Duodenal mucosa (tissue), 2 donors: ENCODE data around the gene CHD8.
A peak's percentile ranks its signal among the peaks of the same experiment; 100 is the strongest.
"Not testable (repeated sequence)": the region's sequence is repeated elsewhere in the genome, so short reads cannot be mapped to it uniquely, and the experiment has no call there.

Experiments
- H3K27ac ChIP-seq: one replicate; pipeline ENCODE4 v1.7.0; 2013; ENCODE audit warnings: low read depth, low read length
- H3K27me3 ChIP-seq, 2 donors: one replicate each; pipeline ENCODE4 v1.7.0; 2013; ENCODE audit warnings: low read length in 2 of 2, control low read depth in 1 of 2; ENCODE audit not compliant: insufficient read depth in 2 of 2, control insufficient read depth in 1 of 2
- H3K36me3 ChIP-seq, 2 donors: one replicate each; pipeline ENCODE4 v1.7.0; 2013; ENCODE audit warnings: low read length in 2 of 2, control low read depth in 1 of 2; ENCODE audit not compliant: insufficient read depth in 2 of 2, control insufficient read depth in 1 of 2
- H3K4me1 ChIP-seq, 2 donors: one replicate each; pipeline ENCODE4 v1.7.0; 2013; ENCODE audit warnings: low read length in 2 of 2, control low read depth in 1 of 2; ENCODE audit not compliant: insufficient read depth in 2 of 2, control insufficient read depth in 1 of 2
- H3K4me3 ChIP-seq, 2 donors: one replicate each; pipeline ENCODE4 v1.7.0; 2013; ENCODE audit warnings: low read length in 2 of 2, low read depth in 1 of 2
- H3K9ac ChIP-seq, 2 donors: one replicate each; pipeline ENCODE4 v1.7.0; 2013; ENCODE audit warnings: low read length in 2 of 2, low read depth in 1 of 2
- H3K9me3 ChIP-seq, 2 donors: one replicate each; pipeline ENCODE4 v1.7.0; 2013; ENCODE audit warnings: low read length in 2 of 2, control low read depth in 1 of 2; ENCODE audit not compliant: control insufficient read depth in 1 of 2

Gene CHD8

GRCh38 chr14:21476523-21476924 lies 20.6 kb upstream of the CHD8 start:
- H3K36me3 ChIP-seq = peaks cover 0 to 6% of the 10 kb centered on the region in 2 donors
- no peaks in the 10 kb centered on the region for H3K9me3 ChIP-seq

GRCh38 chr14:21475767-21476522 lies 20.0 kb upstream of the CHD8 start:
- peak overlapping the region; percentile 35 to 98 for H3K9ac ChIP-seq
- peak overlapping the region; percentile 71 to 99 for H3K4me3 ChIP-seq
- H3K27ac ChIP-seq = peak overlapping the region; percentile 88
- peaks cover 0 to under 1% of the 10 kb centered on the region in 2 donors for H3K36me3 ChIP-seq
- peaks cover 16 to 17% of the 10 kb centered on the region in 2 donors for H3K4me1 ChIP-seq
- H3K9me3 ChIP-seq = no peaks in the 10 kb centered on the region
- H3K27me3 ChIP-seq = no peaks in the 10 kb centered on the region

More at GRCh38 chr14:21476523-21476924, 20.6 kb upstream of the CHD8 start:
- Histone ChIP-seq H3K27me3 (no peaks in the 10 kb centered on the region), H3K4me3 (peak overlapping the region; percentile 71 to 99), H3K4me1 (peaks cover 16 to 17% of the 10 kb centered on the region in 2 donors), H3K9ac (peak overlapping the region; percentile 41 to 98), H3K27ac (peak overlapping the region; percentile 88)

- Histone ChIP-seq H3K9me3 (no peaks in the 10 kb centered on the region), H3K27ac (no peak overlapping the region), H3K4me3 (no peak overlapping the region), H3K27me3 (no peaks in the 10 kb centered on the region), H3K36me3 (peaks cover 10 to 49% of the 10 kb centered on the region in 2 donors), H3K4me1 (no peaks in the 10 kb centered on the region), H3K9ac (no peak overlapping the region)
These were observed 11.7 kb upstream of the CHD8 start for GRCh38 chr14:21467616-21468015.

- Histone ChIP-seq H3K4me3 (peak overlapping the region; percentile 89 to 97), H3K4me1 (peaks cover 8 to 20% of the 10 kb centered on the region in 2 donors), H3K9ac (peak overlapping the region; percentile 83 to 89), H3K9me3 (no peaks in the 10 kb centered on the region), H3K27ac (peak overlapping the region; percentile 73), H3K27me3 (no peaks in the 10 kb centered on the region), H3K36me3 (peaks cover under 1 to 5% of the 10 kb centered on the region in 2 donors)
These were observed 371 bp downstream of the CHD8 start for GRCh38 chr14:21455592-21455911.

GRCh38 chr14:21454843-21455544 lies 929 bp downstream of the CHD8 start:
- Histone ChIP-seq H3K36me3 (peaks cover 0 to 3% of the 10 kb centered on the region in 2 donors), H3K9ac (peak overlapping the region; percentile 83 to 89), H3K4me1 (peaks cover 8 to 20% of the 10 kb centered on the region in 2 donors), H3K4me3 (peak overlapping the region; percentile 89 to 97), H3K27me3 (no peaks in the 10 kb centered on the region), H3K27ac (no peak overlapping the region), H3K9me3 (no peaks in the 10 kb centered on the region)

GRCh38 chr14:21449899-21450216 lies 6.1 kb downstream of the CHD8 start:
- Histone ChIP-seq H3K4me3 (no peak overlapping the region), H3K27me3 (no peaks in the 10 kb centered on the region), H3K9me3 (no peaks in the 10 kb centered on the region), H3K9ac (no peak overlapping the region), H3K4me1 (peaks cover 8 to 14% of the 10 kb centered on the region in 2 donors), H3K27ac (no peak overlapping the region), H3K36me3 (no peaks in the 10 kb centered on the region)

GRCh38 chr14:21442657-21443056 lies 13.3 kb downstream of the CHD8 start:
- not testable (repeated sequence) for H3K9me3 ChIP-seq, H3K4me3 ChIP-seq, H3K4me1 ChIP-seq, H3K27me3 ChIP-seq, H3K27ac ChIP-seq, H3K9ac ChIP-seq, H3K36me3 ChIP-seq

- Histone ChIP-seq H3K27me3 (no peaks in the 10 kb centered on the region), H3K4me1 (peaks cover 10 to 12% of the 10 kb centered on the region in 2 donors), H3K9me3 (no peaks in the 10 kb centered on the region), H3K27ac (no peak overlapping the region), H3K36me3 (no peaks in the 10 kb centered on the region), H3K4me3 (no peak overlapping the region), H3K9ac (no peak overlapping the region)
These were observed 15.1 kb downstream of the CHD8 start for GRCh38 chr14:21440859-21441258.

GRCh38 chr14:21437063-21437901 lies 18.6 kb downstream of the CHD8 start:
- H3K9me3 ChIP-seq = no peaks in the 10 kb centered on the region

More at GRCh38 chr14:21437063-21437901, 18.6 kb downstream of the CHD8 start:
- peak overlapping the region; percentile 91 to 96 for H3K4me3 ChIP-seq
- H3K36me3 ChIP-seq = no peaks in the 10 kb centered on the region
- H3K27ac ChIP-seq = peak overlapping the region; percentile 77
- no peaks in the 10 kb centered on the region for H3K27me3 ChIP-seq
- H3K4me1 ChIP-seq = peaks cover 10 to 15% of the 10 kb centered on the region in 2 donors
- H3K9ac ChIP-seq = peak overlapping the region; percentile 80 to 85
